ENCODE measurements around the gene ATP5MC3. TPM values are rescaled to one million over a fixed set of nuclear protein-coding genes. Genes with fewer than 3 reads are reported as not detected.

ATP5MC3 gene
- total RNA-seq, 1 experiment from 2014 or later = 389 TPM

GRCh38 chr2:175203621-175204496 is 22.3 kb upstream of the ATP5MC3 start:
- Histone ChIP-seq H3K27me3 (replicated peaks; ENCODE audit: insufficient read depth, low read depth, low read length, poor library complexity) (peaks cover 15% of the 10 kb centered on the region), H3K4me3 (ENCODE audit: low read depth, low read length, poor library complexity, severe bottlenecking) (no peak overlapping the region), H3K36me3 (ENCODE audit: insufficient read depth, low read length, poor library complexity, severe bottlenecking) (no peaks in the 10 kb centered on the region), H3K27ac (ENCODE audit: low read depth, low read length, poor library complexity, severe bottlenecking) (no peak overlapping the region), H3K4me1 (ENCODE audit: insufficient read depth, low read length, poor library complexity, severe bottlenecking) (no peaks in the 10 kb centered on the region), H3K9me3 (ENCODE audit: low read depth, low read length, poor library complexity, severe bottlenecking) (no peaks in the 10 kb centered on the region)
- intact Hi-C loops (cut with micrococcal nuclease; ENCODE audit: unreplicated experiment) = loop anchor here (5.0 kb wide), 2 partner anchors 78 to 883 kb away; no protein-coding TSS in a partner anchor
- no TSS peak for BruUV-seq (replicated peaks)
- ChIA-PET CTCF (interaction anchor here (1.0 to 1.1 kb wide), 4 partner anchors 48 to 1448 kb away, joined by 3 to 6 read pairs (median 3); no protein-coding TSS in a partner anchor), POLR2A (ENCODE audit: low non-redundant PET) (no interaction called here)
- TF ChIP-seq EZH2 (IDR thresholded peaks at IDR 0.05; ENCODE audit: borderline replicate concordance, low read depth, low read length, poor library complexity, severe bottlenecking) (no peak), CTCF (conservative IDR thresholded peaks at IDR 0.05; ENCODE audit: low read depth, low read length) (peak; percentile 78)
- DNase-seq (ENCODE audit: low spot score) = peak; percentile 78

GRCh38 chr2:175195012-175195411 is 13.5 kb upstream of the ATP5MC3 start:
- ChIA-PET POLR2A (ENCODE audit: low non-redundant PET) (no interaction called here), CTCF (no interaction called here)
- intact Hi-C loops (cut with micrococcal nuclease; ENCODE audit: unreplicated experiment) = no loop called here
- Histone ChIP-seq H3K4me1 (ENCODE audit: insufficient read depth, low read length, poor library complexity, severe bottlenecking) (no peaks in the 10 kb centered on the region), H3K9me3 (ENCODE audit: low read depth, low read length, poor library complexity, severe bottlenecking) (no peaks in the 10 kb centered on the region), H3K27ac (ENCODE audit: low read depth, low read length, poor library complexity, severe bottlenecking) (no peak overlapping the region), H3K4me3 (ENCODE audit: low read depth, low read length, poor library complexity, severe bottlenecking) (no peak overlapping the region), H3K27me3 (replicated peaks; ENCODE audit: insufficient read depth, low read depth, low read length, poor library complexity) (peaks cover 5% of the 10 kb centered on the region), H3K36me3 (ENCODE audit: insufficient read depth, low read length, poor library complexity, severe bottlenecking) (no peaks in the 10 kb centered on the region)
- TF ChIP-seq CTCF (conservative IDR thresholded peaks at IDR 0.05; ENCODE audit: low read depth, low read length) (no peak), EZH2 (IDR thresholded peaks at IDR 0.05; ENCODE audit: borderline replicate concordance, low read depth, low read length, poor library complexity, severe bottlenecking) (no peak)
- no peak for DNase-seq (ENCODE audit: low spot score)
- BruUV-seq (replicated peaks) = no TSS peak

GRCh38 chr2:175188761-175189160 is 7.3 kb upstream of the ATP5MC3 start:
- H3K4me3 ChIP-seq (ENCODE audit: low read depth, low read length, poor library complexity, severe bottlenecking) = no peak overlapping the region
- TF ChIP-seq EZH2 (IDR thresholded peaks at IDR 0.05; ENCODE audit: borderline replicate concordance, low read depth, low read length, poor library complexity, severe bottlenecking) (no peak), CTCF (conservative IDR thresholded peaks at IDR 0.05; ENCODE audit: low read depth, low read length) (no peak)
- CTCF ChIA-PET = no interaction called here
- no peak overlapping the region for H3K27ac ChIP-seq (ENCODE audit: low read depth, low read length, poor library complexity, severe bottlenecking)
- DNase-seq (ENCODE audit: low spot score) = no peak
- POLR2A ChIA-PET (ENCODE audit: low non-redundant PET) = no interaction called here
- H3K27me3 ChIP-seq (replicated peaks; ENCODE audit: insufficient read depth, low read depth, low read length, poor library complexity) = no peaks in the 10 kb centered on the region
- intact Hi-C loops (cut with micrococcal nuclease; ENCODE audit: unreplicated experiment) = loop anchor here (10.0 kb wide), 1 partner anchor 154 kb away; no protein-coding TSS in a partner anchor
- H3K9me3 ChIP-seq (ENCODE audit: low read depth, low read length, poor library complexity, severe bottlenecking) = no peaks in the 10 kb centered on the region
- BruUV-seq (replicated peaks) = no TSS peak
- H3K4me1 ChIP-seq (ENCODE audit: insufficient read depth, low read length, poor library complexity, severe bottlenecking) = no peaks in the 10 kb centered on the region
- H3K36me3 ChIP-seq (ENCODE audit: insufficient read depth, low read length, poor library complexity, severe bottlenecking) = no peaks in the 10 kb centered on the region

Measured in A673 (cell line).